GM12864 (cell line): ENCODE data around the gene ZACN.
A peak's percentile ranks its signal among the peaks of the same experiment; 100 is the strongest.
"Not testable (repeated sequence)": the region's sequence is repeated elsewhere in the genome, so short reads cannot be mapped to it uniquely, and the experiment has no call there.

ENCODE experiments used
- DNase-seq: peaks from one replicate; pipeline ENCODE4 v3.0.0-alpha.2; 2011; ENCODE audit warnings: low read depth
- H3K4me3 ChIP-seq: 2 replicates; pipeline ENCODE4 v1.5.1; 2011; ENCODE audit warnings: mild to moderate bottlenecking, low read depth, low read length, control low read depth
- TF ChIP-seq, protein P1 (sequence below): IDR thresholded peaks from 2 replicates; pipeline ENCODE4 v1.5.1; 2011; ENCODE audit warnings: low read depth, mild to moderate bottlenecking, moderate library complexity, low read length, control low read depth, inconsistent platforms; ENCODE audit errors: missing control alignments

The ZACN gene

DNA sequence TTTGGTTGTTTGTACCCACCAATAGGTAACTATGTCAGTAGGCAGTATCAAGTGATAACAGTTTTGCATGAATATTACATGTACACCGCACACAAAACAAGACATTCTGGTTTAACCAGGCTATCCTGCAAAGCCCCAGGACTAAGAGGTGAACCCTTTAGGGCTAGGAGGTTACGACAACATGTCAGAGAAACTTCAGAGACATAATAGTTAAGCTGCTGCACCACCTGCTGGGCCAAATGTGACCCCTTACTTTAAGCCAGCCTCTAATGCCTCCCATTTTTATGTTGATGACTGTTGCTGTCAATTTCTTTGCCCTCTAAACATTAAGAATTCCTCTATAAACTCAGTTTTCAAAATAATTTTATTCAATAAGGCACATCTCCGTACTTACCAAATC is 22.1 kb upstream of the ZACN start:
- TF ChIP-seq, protein P1, sequence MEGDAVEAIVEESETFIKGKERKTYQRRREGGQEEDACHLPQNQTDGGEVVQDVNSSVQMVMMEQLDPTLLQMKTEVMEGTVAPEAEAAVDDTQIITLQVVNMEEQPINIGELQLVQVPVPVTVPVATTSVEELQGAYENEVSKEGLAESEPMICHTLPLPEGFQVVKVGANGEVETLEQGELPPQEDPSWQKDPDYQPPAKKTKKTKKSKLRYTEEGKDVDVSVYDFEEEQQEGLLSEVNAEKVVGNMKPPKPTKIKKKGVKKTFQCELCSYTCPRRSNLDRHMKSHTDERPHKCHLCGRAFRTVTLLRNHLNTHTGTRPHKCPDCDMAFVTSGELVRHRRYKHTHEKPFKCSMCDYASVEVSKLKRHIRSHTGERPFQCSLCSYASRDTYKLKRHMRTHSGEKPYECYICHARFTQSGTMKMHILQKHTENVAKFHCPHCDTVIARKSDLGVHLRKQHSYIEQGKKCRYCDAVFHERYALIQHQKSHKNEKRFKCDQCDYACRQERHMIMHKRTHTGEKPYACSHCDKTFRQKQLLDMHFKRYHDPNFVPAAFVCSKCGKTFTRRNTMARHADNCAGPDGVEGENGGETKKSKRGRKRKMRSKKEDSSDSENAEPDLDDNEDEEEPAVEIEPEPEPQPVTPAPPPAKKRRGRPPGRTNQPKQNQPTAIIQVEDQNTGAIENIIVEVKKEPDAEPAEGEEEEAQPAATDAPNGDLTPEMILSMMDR, result no peak
- no peak for DNase-seq
- no peak overlapping the region for H3K4me3 ChIP-seq

- not testable (repeated sequence) for H3K4me3 ChIP-seq, DNase-seq
Measured at GRCh38 chr17:76058264-76058663, 20.7 kb upstream of the ZACN start.

DNA sequence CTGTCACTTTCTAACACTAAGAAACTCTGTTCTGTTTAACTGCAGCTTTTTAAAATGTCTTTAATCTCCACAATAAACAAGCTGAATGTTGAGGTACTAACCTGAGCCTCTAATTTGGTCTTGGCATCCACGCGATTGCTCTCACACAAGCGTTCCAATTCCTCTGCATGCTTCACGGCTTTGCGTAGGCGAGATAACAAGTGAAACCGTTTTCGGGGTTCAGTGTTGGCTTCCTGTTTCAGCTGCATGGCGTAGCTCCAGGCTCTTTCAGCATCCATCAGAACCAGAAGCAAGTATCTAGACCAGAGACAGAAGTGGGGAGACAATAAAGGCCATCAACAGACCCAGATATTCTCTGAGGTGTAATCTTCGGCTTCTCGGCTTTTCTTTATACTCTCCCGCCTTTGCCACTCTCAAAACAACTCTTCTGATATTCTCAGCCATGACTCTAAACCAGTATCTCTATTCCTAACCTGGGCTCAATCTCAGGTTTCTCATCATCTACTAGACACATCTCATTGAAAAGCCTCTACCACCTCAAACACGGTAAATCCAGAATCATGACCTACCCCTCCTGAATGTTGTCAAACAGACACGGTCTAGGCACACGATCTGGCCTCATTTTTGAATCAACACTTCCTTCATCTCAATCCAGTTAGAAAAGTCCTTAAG is 15.0 kb upstream of the ZACN start:
- DNase-seq, result peak; percentile 71
- TF ChIP-seq, protein P1, result no peak
- no peak overlapping the region for H3K4me3 ChIP-seq

GRCh38 chr17:76065775-76066174 is 13.2 kb upstream of the ZACN start:
- TF ChIP-seq, protein P1, result no peak
- DNase-seq, result no peak
- no peak overlapping the region for H3K4me3 ChIP-seq

DNA sequence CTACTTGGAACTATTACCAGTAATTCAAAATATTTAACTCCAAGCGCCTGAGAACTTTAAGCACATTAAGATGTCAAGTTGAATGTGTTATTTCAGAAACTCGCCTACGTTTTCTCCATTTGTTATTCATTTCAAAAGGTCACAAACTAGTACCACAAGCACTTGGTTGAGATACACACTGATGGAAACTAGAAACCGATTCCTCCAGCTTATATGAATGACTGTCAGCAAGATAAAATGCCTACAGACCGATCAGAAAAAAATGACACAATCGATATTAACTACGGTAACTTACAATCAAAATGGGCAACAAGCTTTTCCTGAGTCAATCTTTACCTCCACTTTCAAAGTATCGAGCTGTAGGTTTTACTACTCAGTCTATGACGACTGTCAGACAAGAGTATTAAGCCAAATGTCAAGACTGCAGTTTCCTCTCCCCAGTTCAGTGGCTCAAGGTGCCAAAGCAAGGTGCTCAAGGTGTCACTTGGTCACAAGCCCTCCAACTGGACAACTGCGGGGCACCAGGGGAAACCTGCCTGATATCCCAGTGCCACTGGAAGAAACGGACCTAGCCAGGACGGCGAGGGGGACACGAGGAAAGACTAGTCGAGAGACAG is 7.3 kb upstream of the ZACN start:
- peak overlapping the region; percentile 58 for H3K4me3 ChIP-seq
- TF ChIP-seq, protein P1, result no peak
- DNase-seq, result peak; percentile 50

DNA sequence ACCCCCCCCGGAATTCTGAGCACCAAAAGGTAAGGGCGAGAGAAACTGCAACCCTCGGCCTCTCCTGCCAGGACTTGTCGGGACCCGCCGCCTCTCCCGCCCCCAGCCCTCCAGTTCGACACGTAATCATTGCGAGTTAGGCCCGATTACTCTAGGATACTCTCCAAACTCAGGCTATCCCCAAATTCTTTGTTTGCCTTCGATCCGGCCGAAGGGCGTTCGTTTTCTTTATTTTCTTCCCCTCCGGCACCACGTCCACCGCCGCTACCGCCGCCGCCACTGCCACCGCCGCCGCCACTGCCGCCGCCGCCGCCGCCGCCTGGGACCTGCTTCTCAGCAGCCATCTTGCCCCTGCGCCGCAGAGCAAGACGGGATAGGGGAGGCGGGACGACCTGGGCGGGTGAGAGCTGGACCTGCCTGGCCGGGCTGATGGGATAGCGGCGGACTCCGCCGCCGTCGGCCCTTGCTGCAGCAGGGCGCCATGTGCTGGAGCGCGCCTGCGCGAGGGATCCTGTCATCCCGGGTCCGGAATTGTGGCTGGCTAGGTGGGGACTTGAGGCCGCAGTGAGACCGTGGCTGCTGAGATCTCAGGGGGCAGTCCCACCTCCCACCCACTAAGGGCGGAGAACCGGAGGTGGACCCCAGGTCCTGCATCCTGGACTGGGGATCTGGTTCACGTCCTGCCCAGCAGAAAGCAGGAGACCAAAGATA is 6.7 kb upstream of the ZACN start, which contains the start of gene SRP68:
Gene SRP68 (minus strand): TSS at position 370 of the 711 bp plus-strand sequence. CDS start 26 bp downstream, at position 344.
- peak; percentile 69 for DNase-seq
- peak within 1 kb of the TSS; percentile 58 for H3K4me3 ChIP-seq
- TF ChIP-seq, protein P1, result no peak
